Measurements from ENCODE around the gene OSBP.
"Not testable (repeated sequence)": the region's sequence is repeated elsewhere in the genome, so short reads cannot be mapped to it uniquely, and the experiment has no call there.

OSBP gene

GRCh38 chr11:59550842-59551658 lies 64.5 kb downstream of the OSBP start:
- peak; percentile 96 for DNase-seq

GRCh38 chr11:59550368-59550841 lies 65.2 kb downstream of the OSBP start:
- DNase-seq, result peak; percentile 98

GRCh38 chr11:59548309-59548656 lies 67.3 kb downstream of the OSBP start:
- DNase-seq, result no peak

- DNase-seq, result not testable (repeated sequence)
These were observed 67.8 kb downstream of the OSBP start for GRCh38 chr11:59547605-59548308.

GRCh38 chr11:59545179-59546020 lies 70.2 kb downstream of the OSBP start:
- no peak for DNase-seq

GRCh38 chr11:59544869-59545178 lies 70.8 kb downstream of the OSBP start:
- no peak for DNase-seq

- DNase-seq, result not testable (repeated sequence)
These were observed 71.9 kb downstream of the OSBP start for GRCh38 chr11:59543713-59544112.

- DNase-seq, result no peak
These were observed 73.3 kb downstream of the OSBP start for GRCh38 chr11:59542142-59542810.

GRCh38 chr11:59534676-59535075 lies 80.9 kb downstream of the OSBP start:
- DNase-seq, result no peak

- no peak for DNase-seq
These were observed 83.0 kb downstream of the OSBP start for GRCh38 chr11:59532620-59533019.

GRCh38 chr11:59528711-59529110 lies 86.9 kb downstream of the OSBP start:
- no peak for DNase-seq
